Retinal pigment epithelial cell (primary cell): Measurements from ENCODE around the gene COX7A1.

Source experiments
- DNase-seq: peaks from one replicate; pipeline ENCODE4 v3.0.0-alpha.2; 2010; ENCODE audit warnings: low read depth
- H3K4me3 ChIP-seq: 2 replicates; pipeline ENCODE4 v1.5.1; 2011; ENCODE audit warnings: mild to moderate bottlenecking, low read length, control low read depth, moderate library complexity
- CTCF ChIP-seq: conservative IDR thresholded peaks from 2 replicates; pipeline ENCODE4 v1.5.1; 2011; ENCODE audit warnings: low read depth, low read length, control low read depth, inconsistent platforms

COX7A1 gene

GRCh38 chr19:36128392-36128736 is 23.9 kb downstream of the COX7A1 start:
- DNase-seq: no peak
- H3K4me3 ChIP-seq: peak overlapping the region; percentile 44
- no peak for TF ChIP-seq CTCF

GRCh38 chr19:36125557-36125956 is 26.7 kb downstream of the COX7A1 start:
- no peak overlapping the region for H3K4me3 ChIP-seq
- no peak for TF ChIP-seq CTCF
- DNase-seq: no peak

- no peak for DNase-seq
- TF ChIP-seq CTCF: no peak
- no peak overlapping the region for H3K4me3 ChIP-seq
These were observed 30.6 kb downstream of the COX7A1 start for GRCh38 chr19:36121486-36122124.

DNA sequence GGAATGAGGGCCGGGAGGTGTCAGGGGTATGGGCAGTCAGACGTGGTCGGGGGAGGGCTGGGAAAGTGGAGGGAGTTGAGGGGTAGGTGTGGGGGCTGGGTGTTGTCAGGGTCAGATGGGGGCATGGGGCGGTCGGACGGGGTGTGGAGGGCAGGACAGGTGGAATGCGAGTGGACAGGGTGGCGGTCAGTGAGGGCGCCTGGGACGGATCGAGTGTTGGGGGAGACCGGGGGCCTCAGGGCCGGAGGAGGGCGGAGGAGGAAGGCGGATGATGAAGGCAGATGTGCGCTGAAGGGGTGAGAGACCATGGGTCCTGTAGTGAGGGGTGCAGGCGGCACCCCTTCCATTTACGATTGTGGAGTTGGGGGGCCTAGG is 31.3 kb downstream of the COX7A1 start:
- no peak overlapping the region for H3K4me3 ChIP-seq
- DNase-seq: no peak
- TF ChIP-seq CTCF: no peak

GRCh38 chr19:36120092-36120983 is 31.9 kb downstream of the COX7A1 start:
- DNase-seq: no peak
- TF ChIP-seq CTCF: no peak
- H3K4me3 ChIP-seq: no peak overlapping the region

DNA sequence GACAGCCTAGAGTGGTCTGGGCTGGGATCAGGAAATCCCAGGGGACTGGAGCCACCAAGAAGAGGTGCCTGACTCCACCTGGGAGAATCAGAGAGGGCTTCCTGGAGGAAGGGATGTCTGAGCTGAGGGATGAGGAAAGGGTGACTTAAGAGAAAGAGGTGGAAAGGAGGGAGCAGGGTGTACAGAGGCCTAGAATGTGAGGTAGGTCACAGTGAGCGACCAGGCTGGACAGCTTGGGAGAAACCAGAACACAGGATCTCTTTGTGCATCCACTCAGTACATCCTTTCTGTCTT is 36.0 kb downstream of the COX7A1 start:
- no peak for DNase-seq
- TF ChIP-seq CTCF: no peak
- peak overlapping the region; percentile 76 for H3K4me3 ChIP-seq
